Myocyte (in vitro differentiated cells): ENCODE results near the gene FAM114A1. TPM values are rescaled to one million over a fixed set of nuclear protein-coding genes. Genes with fewer than 3 reads are reported as not detected.

ENCODE experiments used
- microRNA counts: library from miRNA; unstranded; fragments of <30 nt; microRNA quantifications from one replicate; lab custom pipeline; 2016
- microRNA-seq: library from miRNA; unstranded; fragments of <30 nt; microRNA quantifications from one replicate; pipeline ENCODE4, GENCODE V29; 2016
- total RNA-seq: library from RNA; depleted of rRNA; stranded (reverse); fragments of >200 nt; gene quantifications from 2 replicates; pipeline ENCODE4 v1.2.3, GENCODE V29; 2014

The FAM114A1 gene
- total RNA-seq, 1 donor from 2014 or later, result 250 TPM

MicroRNA genes within 50 kb of the gene (microRNA counts, 767-probe panel; counts per million panel counts)
- microRNA hsa-miR-574-3p (lab: Ali Mortazavi, UCI), result 9,138 counts per million, percentile 28 among the panel's probes with 10 or more counts
- microRNA hsa-miR-574-5p (lab: Ali Mortazavi, UCI), result not detected

Small RNAs within 50 kb of the gene (microRNA-seq; reads per million reads assigned to microRNA genes)
- gene MIR574, result 370 reads per million, percentile 69 among the genes with 10 or more reads in this experiment

Other genes with a start within 250 kb of the FAM114A1 start
- gene KLF3, start 203.6 kb upstream of the FAM114A1 start, total RNA-seq, result 12.5 and 15.7 TPM in 2 replicates
- gene TLR10, start 84.8 kb upstream of the FAM114A1 start, total RNA-seq, result not detected in 2 replicates
- 1.9 and 3.2 TPM in 2 replicates for gene TLR1, start 63.0 kb upstream of the FAM114A1 start, total RNA-seq
- 2.4 and 3.5 TPM in 2 replicates for gene TLR6, start 11.0 kb upstream of the FAM114A1 start, total RNA-seq
- not detected in 2 replicates for gene TMEM156, start 164.6 kb downstream of the FAM114A1 start, total RNA-seq
- 51.2 and 53.6 TPM in 2 replicates for gene KLHL5, start 194.4 kb downstream of the FAM114A1 start, total RNA-seq